ENCODE results near the gene PPAN.

GRCh38 chr19:10135551-10136334 lies 29.6 kb downstream of the PPAN start:
- TF ChIP-seq CTCF (IDR thresholded peaks at IDR 0.05): no peak
- no peak for TF ChIP-seq POLR2A (IDR thresholded peaks at IDR 0.05)

Data from Peyer's patch (tissue), 4 donors.